HG03175 (cell line): ENCODE data around the gene ATP8A2.

Experiments
- ATAC-seq: cut with Tn5 transposase; IDR thresholded peaks from one replicate; pipeline ENCODE4 v1.9.1; 2021; ENCODE audit warnings: mild to moderate bottlenecking, moderate library complexity; ENCODE audit not compliant: unreplicated experiment

The ATP8A2 gene

DNA sequence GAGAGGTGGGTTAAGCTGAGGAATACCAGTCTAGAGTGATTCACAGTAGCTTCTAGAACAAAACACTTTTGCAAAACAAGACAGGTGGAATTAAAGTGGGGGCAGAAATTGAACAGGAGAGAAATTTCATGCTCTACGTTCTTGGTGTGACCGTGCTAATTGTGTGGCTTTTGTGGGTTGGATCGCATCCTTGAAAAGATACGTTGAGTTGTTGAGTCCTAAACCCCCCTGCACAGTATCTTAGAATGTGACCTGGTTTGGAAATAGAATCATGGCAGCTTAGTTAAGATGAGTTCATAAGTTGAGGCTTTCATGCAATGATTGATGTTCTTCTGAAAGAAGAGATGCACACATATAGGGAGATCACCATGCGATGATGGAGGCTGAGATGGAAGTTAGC, 308.2 kb downstream of the ATP8A2 start:
- ATAC-seq, result no peak

DNA sequence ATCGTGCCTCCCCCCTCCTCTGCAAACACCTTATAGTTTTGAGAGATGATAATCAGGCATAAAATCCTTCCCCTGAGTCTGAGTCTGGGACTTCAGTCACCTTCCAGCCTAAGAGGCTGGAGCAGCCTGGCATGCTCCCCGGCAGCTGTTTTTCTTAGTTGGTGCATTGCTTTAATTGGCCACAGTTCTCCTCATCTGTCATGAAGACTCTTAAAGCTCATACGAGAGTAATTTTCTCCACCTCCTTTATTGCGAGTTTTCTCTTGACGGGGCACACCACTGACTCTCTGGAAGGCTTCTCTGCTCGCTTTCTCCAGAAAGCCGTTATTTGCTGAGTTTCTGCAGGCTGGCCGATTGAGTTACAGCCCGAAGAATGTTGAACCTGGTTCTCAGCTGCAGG, 310.5 kb downstream of the ATP8A2 start:
- no peak for ATAC-seq

DNA sequence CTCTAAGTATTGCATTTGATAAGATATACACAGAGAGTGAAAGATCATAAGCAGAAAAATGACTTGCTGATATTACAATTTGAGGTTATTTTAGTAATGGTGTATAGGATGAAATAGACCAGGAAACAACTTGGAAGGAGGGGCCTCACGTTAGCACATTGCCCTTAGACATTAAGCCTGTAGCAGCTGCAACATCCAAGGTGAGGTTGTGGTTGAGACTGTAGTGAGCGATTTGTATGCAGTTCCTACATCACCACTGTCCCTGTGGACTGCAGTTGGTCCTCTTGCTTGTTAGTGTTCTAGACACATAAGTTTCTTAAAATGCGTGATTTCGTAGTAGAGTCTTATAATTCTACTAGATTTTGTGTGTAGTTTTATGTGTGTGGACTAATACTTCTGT, 311.3 kb downstream of the ATP8A2 start:
- no peak for ATAC-seq

DNA sequence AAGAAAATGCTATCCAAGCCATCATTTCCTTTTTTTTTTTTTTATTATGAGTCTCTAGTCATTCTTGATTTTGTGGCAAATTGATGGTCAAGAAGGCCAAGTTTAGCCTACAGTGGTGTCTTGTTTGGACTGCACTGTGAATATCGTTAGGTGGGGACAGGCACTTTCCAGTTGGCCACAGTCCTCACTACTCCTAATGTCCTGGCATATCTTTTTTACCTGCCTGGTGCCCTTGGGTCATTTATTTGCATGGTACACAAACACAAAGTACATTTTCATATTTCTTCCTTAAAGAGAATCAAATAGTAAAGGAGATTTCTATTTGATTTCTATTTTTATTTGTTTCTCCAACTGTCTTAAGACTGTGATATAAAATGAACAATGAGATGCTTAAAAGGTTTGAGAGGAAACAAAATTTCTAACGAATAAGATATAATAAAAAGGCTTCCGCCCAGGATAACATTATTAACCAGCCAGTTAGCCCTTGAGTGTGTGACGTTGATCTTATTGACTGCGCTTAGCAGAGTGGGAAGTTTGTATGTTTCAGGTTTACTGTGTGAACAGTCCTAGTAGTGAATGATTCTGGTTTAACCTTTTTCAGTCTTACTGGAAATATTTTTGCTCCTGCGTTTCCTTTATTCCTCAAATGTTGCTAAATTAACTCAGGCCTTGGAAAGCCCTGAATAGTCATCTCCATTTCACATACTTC, 312.0 kb downstream of the ATP8A2 start:
- no peak for ATAC-seq

DNA sequence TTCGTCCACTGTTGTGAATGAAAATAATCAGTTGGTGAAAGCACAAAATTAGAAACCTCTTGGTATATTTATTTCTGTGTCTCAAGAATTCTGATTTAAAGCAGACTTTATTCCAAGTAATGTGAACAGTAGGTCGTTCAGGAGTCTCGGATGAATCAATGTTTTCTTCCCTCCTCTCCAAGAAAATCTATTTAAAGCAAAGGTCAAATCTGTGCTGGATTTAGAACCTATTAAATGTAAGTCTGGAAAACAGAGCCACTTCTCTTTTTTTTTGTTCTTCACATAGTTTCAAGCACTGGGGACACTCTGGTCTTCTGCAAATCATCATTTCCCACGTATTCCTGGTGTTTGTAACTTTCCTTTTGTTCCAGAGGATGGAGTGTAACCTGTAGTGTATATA, 312.7 kb downstream of the ATP8A2 start:
- no peak for ATAC-seq

DNA sequence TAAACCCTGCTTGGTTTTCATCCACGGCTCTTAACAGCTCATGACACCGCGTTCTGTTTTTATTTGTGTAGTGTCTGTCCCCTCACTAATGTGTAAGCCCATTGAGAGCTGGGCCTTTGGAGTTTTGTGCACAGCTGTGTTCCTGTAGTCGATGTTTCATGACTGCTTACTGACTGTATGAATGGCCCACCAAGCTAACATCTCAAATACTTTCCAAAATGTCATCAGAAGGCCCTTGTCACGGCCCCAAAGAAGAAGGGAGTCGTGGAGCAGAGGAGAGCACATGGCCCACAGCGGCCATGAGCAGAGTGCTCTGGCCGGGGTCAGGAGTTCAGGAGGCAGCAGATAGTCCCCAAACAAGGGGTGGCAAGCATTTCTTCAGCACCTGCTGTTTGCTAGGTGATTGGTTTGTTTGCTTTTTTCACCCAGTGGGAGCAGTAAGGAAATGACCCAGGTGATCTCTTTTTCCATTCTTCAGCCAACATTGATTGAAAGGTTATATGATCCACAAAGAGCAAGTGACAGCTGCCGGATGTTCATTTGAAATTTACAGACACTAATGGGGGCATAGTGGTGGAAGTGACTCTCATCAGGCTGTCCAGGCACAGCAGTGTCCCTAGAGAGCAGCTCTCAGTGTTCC, 315.2 kb downstream of the ATP8A2 start:
- ATAC-seq, result no peak

DNA sequence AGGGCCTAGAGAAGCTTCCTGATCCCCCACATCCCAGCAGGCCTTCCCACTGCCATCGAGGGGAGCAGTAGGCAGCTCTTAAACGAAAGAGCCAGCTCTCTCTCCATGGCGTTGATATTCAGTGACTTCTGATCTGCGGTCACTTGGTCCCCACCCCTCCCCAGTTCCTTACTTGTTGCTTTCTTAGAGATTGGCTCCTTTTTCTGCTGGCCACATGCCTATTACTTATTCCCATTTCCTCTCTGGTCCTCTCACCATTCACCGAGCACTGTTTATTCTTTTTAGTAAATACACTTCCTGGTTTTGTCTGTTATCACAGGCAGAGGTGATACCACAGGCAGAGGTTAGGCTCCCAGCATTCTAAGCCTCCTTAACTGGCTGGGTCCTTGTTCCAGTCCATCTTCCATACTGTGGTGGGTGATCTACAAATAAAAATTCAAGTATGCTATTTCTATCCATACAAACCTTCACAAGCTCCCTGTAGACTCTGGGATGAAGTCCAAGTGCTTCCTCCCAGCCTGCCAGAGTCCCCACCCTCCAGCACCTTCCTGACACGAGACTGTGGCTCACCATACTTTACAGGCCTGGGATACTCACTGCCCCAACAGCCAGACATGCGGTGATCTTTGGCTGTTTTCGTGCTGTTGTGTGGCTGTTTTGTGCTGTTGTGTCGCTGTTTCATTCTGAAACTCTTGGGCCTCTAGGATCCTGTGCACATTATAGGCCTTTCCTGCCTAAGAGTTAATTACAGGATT, 315.9 kb downstream of the ATP8A2 start:
- ATAC-seq, result no peak

DNA sequence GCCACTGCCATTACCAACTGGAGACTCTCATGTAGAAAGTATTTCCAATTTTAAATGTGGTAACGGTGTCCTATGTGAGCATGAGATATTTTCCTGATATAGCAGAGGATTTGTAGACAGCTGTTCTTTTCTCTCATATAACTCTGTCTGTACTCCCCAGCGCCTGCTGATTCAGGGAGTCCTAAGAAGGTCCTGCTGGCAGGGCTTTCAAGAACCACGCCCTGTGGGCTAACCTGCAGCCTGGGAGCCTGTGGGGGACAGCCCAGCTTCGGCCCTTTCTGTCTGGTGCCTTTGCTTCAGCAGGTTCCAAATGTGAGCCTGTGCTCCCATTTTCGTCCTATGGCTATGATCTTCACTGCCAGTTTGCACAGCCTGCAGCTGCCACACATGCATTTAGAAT, 316.8 kb downstream of the ATP8A2 start:
- no peak for ATAC-seq

DNA sequence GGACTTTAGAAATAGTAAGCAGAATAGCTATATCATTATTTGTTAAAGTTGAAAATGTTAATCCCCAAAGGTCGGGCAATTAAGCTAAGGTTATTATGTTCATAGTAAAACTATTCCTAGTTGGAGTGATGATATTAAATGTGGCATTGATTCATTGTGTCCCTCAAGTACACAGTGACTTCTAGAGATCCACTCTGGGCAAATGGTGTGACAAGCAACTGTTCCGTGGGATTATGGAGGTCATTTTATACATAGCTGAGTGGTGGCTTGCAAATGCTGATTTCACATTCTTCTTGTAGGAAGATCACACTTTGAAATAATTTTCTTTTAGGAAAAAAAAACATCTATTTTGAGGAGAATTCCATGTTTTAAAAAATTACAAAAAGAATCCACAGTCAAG, 317.8 kb downstream of the ATP8A2 start:
- no peak for ATAC-seq

DNA sequence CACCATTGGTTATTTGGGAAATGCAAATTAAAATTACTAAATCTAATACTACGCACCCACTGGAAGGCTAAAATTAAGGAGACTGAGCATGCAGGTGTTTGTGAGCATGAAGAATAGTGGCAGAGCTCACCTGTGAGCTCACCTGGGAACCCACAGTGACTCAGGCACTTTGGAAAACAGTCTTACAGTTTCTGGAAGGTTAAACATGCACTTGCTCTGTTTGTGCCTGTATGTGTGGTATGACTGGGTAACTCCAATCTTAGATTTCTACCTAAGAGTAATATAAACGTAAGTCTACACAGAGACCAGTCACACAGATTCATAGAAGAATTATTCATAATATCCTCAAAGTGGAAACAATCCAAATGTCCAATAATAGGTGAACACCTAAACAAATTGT, 318.8 kb downstream of the ATP8A2 start:
- ATAC-seq, result no peak

DNA sequence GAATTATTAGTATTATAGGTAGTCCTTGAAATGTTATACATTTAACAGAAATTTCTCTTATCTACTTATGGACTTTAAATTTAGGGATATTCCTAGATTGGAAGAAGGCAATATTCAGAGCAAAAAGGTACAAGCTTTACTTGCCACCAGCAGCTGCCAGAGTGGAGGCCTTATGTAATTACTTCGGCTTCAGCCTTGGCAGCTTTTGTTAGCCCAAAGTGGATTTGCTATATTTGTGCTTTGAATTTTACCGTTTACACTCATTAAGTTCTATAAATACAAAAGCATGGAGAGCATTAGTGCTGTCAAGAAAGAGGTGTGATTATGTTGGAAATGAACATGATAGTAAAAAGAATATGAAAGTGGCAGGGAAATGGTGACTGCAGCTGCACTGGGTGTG, 319.9 kb downstream of the ATP8A2 start:
- no peak for ATAC-seq

DNA sequence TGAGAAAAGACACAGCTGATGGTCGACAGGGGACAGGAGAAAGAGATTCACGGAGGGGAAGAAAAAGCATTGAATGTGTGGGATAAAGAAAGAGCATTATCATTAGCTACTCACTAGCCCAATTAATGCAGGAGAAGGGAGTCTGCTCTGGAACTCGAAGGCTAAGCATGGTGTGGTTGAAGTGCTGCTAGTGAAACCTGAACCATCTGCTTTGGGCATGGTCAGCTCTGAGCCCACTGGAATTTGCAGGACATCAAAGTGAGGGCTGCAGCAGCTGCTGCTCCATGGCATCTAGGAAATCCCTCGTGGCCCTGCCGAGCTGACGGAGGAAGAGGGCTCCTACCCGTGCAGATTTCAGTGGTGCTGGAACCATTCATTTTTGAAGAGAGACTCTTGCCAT, 320.3 kb downstream of the ATP8A2 start:
- no peak for ATAC-seq

DNA sequence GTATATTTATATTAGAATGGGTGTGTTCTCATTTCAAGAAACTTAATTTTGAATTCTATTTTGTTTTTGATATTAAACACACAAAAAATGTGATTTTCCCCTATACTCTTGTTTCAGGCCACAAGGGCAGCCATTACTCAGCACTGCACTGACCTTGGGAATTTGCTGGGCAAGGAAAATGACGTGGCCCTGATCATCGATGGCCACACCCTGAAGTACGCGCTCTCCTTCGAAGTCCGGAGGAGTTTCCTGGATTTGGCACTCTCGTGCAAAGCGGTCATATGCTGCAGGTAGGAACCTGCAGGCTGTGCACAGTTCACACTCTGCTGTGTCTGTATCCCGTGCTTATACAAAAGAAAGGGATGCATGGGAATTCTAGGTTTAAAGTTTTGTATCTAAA, 327.3 kb downstream of the ATP8A2 start:
- no peak for ATAC-seq

DNA sequence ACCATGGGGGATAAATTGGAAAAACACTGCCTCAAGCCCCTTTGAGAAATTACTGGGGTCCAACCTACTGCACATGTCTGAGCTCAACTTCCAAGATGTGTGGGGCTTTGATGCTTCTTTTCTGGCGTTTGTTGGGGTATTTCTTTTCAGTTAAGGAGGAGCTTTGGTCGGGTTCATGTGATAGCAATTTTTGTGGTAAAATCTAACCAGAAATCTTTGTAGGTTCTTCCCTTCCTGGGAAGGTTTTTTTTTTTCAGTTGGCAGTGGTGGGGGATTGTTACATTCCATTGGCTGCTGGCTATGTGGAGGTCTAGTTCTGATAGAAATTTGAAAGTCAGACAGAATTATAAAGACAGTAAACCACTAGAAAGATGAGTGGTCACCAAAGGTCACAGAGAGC, 327.8 kb downstream of the ATP8A2 start:
- no peak for ATAC-seq

DNA sequence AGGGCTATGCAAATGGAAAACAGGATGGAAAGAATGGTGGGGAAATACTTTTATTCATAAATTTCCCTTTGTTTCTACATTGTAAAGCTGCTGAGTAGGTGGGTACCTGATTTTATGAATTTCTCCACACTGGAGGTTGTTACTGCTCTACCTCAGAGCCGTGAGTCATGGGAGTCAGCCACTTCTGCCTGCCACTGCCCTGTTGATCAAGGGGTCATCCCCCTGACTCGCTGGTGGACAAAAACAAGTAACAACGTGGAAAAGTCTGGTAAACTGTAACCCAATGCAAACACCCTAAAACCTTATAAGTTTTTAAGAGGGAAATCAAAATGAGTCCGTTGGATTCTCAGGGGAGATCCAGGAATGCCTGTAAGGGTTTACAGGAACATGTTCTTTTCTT, 329.5 kb downstream of the ATP8A2 start:
- ATAC-seq, result no peak

DNA sequence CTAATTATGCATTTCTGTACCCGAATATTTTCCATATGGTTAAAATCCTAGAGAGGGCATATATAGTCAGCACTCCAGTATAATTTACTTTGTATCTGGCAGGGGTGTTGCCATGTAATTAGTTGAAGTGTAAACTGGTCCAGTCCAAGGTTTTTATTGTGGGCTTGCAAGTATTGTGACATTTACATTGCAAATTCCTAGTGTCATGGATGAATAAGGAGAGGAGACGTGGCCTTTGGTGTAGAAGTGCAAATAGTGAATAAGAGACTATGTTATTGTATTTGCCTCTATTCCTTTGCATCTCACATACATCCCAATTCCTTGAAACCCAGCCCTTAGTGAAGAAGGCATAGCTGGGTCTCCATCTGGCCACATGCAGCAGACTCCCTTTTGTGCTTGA, 330.6 kb downstream of the ATP8A2 start:
- ATAC-seq, result no peak

DNA sequence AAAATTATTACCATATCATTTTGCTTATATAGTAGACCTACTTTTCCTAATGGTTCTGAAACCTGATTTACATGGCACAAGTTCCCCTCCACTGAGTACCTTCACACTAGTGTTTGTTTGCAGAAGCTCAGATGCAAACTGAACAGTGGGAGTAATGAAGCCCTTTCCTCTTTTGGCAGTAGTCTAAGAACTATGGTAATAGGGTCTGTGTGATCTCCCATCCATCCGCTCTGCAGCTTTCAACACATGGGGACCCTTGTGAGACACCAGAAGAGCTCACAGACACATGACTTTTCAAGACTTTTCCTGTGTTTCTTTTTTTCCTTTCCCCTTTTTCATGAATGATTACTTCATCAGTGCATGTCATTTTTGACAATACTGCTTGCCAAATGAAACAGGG, 336.0 kb downstream of the ATP8A2 start:
- no peak for ATAC-seq

DNA sequence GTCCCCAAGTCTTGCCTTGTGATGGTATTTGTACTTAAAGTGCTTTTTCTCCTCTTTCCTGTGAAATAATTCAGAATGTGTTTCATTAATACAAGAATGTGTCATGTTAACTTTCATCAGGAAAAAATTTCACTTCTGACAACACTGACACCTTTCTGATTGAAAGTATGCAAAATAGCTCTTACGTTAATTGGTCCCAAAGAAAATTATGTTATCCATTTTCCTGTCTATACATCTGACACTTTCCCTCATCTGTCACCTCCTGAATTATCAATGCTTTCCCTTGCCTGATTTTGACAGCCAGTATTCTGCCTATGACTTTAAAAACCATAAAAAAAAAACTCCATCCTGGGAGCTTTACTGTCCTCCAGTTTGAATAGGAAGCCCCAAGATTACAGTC, 336.5 kb downstream of the ATP8A2 start:
- ATAC-seq, result no peak

DNA sequence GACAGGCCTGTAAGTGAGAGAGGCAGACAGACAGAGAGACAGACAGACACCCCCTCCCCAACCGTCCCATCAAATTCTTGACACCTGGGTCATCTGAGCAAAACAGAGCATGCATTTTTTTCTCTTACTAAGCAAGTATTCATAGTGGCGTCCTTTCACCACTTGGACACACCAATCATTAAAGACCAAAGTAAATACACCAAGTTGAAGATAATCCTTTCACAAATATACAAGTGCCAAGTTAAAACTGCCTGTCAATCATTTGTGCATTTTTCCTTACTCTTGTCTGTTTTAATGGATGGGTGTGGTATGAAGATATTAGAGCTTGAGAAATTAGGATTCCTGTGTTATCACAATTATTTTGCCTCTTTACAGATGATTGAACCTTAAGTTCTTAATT, 337.3 kb downstream of the ATP8A2 start:
- ATAC-seq, result no peak

DNA sequence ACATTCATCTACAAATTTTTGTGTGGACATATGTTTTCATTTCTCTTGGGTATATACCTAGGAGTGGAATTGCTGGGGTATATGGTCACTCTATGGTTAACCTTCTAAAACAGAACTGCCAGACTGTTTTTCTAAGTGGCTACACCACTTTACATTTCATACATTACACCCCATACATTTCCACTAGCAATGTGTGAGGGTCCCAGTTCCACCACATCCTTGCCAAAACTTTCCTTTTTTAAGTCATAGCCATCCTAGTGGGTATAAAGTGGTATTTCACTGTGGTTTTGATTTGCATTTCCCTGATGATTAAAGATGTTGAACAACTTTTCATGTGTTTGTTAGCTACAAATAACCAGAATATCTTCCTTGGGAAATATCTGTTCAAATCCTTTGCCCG, 344.0 kb downstream of the ATP8A2 start:
- ATAC-seq, result no peak

DNA sequence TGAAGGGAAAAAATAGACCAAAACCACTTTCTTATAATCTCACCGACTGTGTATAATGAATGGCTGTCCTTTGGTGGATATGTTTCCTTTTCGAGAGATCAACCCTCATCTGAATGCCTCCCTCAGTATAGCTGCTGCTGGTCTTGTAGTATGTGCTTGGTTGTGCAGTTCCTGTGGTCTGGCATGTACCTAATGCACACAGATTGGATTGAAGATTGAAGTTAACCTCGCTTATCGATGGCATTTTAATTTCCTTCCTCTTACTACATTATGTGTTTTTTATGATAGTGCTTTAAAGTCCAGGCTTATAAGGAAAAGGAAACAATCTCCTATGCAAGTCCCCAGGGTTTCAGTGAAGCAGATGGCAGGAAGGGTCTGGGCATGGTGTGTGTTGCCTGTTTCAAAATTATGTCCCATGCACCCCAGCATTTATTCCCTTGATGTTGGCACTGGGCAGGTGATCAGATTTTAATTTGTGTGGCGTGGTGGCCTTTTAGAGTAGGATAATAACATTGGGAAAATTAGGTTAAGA, 346.0 kb downstream of the ATP8A2 start:
- ATAC-seq, result no peak

DNA sequence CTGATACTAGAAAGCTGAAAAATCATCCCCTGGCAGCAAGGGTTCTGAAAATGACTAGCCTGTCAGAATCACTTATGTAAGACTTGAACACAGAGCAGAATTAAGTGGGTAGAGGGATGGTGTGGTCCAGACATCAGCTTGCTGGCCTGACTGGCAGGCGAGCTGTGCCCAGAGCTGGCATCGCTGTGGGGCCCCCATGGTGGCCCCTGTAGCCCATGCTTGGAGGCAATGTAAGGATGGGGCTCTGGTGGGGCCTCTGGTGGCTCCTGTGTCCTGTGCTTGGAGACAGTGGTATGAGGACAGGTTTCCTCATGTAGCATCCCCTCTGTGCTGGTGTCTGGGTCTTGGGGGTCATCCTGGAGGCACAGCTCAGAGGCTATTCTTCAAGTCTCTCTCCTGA, 347.9 kb downstream of the ATP8A2 start:
- no peak for ATAC-seq
